ENCODE measurements around the gene AGT.
"Not testable (repeated sequence)": the region's sequence is repeated elsewhere in the genome, so short reads cannot be mapped to it uniquely, and the experiment has no call there.

Gene AGT

DNA sequence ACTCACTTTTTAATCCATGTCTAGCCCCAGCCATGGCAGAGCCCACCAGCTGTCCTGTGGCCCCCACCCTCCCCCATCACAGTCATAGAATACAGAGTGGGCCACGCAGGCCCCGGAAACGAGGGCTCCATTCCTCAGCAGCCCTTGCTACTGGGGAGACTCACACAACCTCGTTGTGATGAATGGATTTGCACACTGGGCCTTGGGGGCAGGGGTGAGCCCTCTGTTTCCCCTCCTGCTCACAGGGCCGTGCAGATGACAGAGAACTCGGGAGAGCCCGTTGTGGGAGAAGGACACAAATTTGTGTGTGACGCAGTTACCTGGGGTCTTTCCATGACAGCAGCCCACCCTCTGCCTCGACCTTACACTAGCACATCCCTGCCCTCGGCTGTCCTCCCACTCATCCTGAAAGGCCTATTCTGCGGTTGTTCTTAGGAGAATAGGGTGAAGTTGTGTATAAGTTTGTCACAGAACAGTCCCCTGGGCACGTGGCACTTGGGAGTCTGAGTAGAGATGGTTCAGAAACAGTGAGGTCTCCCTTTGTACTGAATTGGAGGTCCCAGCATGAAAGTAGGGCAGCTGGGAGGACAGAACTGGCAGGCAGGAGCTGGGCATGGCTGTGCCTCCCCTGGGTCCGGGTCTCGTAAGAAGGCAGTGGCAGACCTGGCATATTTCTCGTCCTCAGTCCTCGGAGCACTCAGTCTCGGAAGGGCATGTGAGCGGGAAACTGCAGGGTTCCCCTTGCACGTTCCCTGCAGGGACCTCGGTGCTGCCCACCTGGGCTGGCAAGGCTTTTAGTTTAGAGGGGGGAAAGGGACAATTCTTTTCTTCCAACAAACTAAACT lies 6.8 kb downstream of the AGT start:
- no peak for DNase-seq (ENCODE audit: low spot score)

DNA sequence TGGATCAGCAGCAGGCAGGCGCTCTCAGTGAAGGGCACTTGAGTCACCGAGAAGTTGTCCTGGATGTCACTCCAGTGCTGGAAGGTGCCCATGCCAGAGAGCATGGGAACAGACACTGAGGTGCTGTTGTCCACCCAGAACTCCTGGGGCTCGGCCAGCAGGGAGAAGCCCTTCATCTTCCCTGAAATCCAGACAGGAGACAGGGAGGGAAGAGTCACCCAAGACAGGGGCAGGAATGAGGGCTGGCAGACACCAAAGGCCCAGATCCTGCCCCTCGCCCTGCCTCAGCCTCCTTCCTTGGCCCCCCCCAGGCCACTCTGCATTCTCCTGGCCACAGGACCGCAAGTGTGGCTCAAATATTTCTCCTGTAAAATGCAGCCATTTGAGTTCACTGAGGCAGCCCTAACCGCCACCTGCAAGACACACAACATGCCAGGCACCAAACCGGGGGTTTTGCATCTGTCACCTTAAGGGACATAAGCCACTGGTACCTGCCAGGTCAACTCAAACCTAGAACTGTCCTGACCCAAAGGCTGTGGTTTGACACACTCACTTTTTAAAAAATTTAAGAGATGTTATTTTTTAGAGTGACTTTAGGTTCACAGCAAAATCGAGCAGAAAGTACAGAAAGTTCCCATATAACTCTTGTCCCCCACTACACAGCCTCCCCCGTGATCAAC lies 7.8 kb downstream of the AGT start:
- DNase-seq (ENCODE audit: low spot score), result no peak

DNA sequence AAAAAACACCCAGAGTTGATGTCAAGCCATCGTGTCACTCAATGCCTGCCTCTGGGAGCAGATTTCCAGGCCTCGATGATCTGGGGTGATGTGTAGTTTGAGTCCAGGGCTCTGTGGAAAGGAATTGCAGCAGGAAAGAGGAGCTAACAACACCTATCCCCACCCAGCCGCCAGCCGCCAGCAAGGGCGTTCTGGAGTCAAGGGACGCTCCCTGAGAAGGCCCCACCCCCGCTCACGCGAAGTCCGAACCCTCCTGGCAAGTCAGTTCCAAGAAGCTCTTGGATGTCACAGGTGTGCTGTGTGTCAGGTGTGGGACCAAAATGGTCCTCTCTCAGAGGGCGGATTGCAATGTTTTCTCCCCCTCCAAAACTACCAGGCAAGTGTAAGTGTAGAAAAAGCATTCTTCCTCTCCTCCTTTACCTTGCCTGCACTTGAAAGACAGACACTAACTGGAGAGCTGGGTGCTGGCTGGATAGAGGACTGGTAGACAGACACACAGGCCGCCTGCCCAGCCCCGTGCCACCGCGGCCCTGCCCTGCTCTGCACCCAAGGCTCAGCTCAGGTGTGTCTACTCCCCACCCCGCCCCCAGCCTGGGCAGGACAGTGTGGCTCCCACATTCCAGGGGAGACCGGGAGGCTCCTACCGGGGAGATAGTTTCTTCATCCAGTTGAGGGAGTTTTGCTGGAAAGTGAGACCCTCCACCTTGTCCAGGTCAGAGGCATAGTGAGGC lies 8.5 kb downstream of the AGT start:
- DNase-seq (ENCODE audit: low spot score), result no peak

DNA sequence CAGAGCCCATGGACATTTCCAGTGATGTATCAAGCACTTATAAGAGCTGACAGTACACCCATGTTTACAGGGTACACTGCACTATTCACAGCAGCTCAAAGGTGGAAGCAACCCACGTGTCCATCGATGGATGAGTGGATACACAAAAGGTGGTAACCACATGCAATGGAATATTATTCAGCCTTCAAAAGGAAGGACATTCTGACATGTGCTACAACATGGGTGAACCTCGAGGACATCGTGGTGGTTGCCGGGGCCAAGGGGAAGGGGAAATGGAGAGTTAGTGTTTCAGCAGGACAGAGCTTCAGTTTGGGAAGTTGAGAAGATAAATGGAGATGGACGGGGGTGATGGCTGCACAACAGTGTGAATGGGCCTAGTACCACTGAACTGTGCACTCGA lies 9.1 kb downstream of the AGT start:
- no peak for DNase-seq (ENCODE audit: low spot score)

DNA sequence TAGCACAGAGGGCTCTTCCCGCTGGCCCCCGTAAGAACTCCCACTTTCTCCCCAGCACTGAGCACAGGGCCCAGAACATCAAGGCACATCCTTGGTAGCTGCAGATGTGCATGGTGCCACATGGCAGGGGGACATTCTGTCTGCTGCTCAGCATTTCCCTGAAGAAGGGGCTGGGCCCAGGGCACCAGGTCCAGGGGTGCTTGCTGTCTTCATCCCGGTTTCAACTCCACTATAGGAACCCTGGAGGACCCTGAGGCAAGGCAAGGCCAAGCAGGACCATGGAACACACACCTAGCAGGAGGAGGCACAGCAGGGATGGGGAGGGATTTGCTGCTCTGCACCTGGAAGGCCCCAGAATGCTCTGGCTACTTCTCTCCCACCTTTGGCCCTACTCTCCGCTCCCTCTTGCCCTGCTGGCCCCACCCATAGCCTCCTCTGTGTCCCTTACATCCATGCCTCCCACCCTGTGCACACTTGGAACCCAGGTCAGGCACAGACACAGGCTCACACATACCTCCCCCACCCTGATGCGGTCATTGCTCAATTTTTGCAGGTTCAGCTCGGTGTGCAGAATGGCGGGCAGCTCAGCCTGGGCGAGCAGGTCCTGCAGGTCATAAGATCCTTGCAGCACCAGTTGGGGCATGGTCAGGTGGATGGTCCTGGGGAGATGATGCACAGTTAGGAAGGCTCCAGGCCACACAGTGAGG lies 10.1 kb downstream of the AGT start:
- DNase-seq (ENCODE audit: low spot score), result no peak

DNA sequence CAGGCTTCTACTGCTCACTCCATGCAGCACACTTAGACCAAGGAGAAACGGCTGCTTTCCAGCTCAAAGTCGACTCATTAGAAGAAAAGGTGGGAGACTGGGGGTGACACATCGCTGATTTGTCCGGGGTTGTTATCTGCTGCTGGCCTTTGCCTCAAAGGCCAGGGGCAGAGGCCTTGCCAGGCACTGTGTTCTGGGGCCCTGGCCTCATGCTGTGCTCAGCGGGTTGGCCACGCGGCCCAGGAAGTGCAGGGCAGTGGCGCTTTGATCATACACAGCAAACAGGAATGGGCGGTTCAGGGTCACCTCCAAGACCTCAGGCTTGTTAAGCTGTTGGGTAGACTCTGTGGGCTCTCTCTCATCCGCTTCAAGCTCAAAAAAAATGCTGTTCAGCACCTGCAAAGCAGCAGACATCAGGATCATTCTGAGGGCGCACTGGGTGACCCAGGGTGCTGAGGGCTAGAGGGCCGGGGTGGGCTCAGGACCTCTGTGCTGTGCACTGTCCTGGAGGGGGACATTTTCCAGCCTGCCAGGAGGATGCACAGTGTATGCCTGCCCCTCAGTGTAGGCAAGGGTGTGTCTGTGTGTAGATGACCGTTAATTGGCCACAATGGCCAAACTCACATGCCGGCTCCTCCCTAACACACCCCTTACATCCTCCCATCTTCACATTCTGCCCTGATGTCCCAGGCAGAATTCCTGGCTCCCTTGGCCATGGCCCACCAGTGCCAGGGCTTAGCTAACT lies 10.8 kb downstream of the AGT start:
- DNase-seq (ENCODE audit: low spot score), result no peak

DNA sequence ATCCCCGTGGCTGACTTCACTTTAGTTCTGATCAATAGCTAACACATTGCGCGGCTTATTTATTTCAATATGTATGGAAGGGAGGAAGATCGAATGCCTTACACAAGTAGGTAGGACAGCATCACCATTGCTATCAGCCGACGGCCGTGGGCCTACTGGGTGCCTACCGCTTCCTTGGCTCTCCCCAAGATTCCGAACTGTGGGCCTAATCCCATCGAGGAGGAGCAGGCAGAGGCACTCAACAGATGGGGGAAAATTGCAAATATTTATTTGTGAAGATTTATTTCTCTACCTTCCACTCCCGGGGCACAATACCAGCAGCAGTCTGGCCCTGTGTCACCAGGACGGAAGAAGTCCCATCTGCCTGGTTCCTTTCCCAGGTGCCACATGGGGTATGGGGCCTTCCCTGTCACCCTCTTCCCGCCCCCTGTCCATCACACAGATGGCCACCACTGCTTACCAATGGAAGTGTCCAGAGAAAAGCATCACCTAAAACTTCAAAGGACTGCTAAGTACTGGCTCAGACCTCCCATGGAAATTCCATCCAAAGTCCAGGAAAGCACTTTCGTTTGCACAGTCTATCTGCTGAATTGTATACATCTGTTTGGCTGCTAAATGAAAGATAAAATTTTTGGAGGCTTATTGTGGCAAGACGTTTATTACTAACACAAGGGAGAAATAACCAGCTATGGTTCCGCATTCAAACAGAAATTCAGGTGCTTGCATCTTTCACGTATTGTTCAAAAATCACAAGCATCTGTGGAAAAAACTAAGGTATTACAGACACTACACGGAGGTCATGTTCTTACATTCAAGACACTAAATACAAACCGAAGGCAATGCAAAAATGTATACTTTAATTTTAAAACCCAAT lies 11.8 kb downstream of the AGT start:
- no peak for DNase-seq (ENCODE audit: low spot score)

DNA sequence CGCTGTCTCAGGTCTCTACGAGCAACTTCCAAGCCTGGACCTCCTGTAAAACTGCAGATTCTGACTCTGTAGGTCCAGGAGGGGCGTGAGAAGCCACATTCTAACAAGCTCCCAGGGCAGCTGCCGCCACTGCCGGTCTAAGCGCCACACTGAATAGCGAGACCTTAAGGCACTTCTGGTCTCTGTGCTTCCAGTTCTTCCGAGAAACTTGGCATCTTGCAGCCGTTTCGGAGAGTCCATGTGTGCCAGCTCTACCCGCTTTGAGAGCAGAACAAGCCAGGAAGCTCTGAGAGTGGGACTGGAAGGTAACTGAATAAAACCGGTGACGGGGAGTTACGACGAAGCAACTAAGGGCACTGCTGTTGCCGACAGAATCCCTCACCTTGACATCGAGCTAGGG lies 12.5 kb downstream of the AGT start:
- no peak for DNase-seq (ENCODE audit: low spot score)

DNA sequence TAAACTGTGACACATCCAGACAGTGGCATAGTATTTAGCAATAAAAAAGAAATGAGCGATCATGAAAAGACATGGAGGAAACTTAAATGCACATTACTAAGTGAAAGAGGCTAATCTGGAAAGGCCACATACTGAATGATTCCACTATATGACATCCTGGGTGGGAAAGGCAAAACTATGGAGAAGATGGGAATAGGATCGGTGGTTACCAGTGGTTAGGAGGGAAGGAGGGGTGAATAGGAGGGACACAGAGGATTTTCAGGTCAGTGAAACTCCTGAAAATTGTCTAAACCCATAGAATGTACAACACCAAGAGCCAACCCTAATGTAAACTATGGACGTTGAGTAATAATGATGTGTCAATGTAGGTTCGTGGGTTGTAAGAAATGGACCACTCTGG lies 13.8 kb downstream of the AGT start:
- no peak for DNase-seq (ENCODE audit: low spot score)

DNA sequence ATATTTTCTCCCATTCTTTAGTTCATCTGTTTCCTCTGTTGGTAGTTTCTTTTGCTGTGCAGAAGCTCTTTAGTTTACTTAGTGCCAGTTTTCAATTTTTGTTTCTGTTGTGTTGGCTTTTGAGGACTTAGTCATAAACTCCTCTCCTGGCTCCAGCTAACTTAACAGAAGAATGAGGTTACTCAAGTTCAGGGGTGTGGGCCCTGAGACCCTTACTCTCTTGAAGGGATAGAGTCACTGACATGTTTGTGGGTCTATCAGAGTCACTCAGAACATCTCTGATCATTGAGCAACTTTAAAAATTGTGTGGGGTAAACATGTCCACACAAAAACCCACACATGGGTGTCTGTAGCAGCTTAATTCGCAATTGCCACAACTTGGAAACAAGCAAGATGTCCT lies 14.2 kb downstream of the AGT start:
- DNase-seq (ENCODE audit: low spot score), result no peak

DNA sequence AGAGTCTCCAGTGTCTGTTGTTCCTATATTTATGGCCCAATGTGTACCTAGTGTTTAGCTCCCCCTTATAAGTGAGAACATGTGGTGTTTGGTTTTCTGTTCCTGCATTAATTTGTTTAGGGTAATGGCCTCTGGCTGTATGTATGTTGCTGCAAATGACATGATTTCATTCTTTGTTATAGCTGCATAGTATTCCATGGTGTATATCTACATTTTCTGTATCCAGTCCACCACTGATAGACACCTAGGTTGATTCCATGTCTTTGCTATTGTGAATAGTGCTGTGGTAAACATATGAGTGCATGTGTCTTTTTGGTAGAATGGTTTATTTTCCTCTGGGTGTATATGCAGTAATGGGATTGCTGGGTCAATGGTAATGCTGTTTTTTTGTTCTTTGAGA lies 15.0 kb downstream of the AGT start:
- not testable (repeated sequence) for DNase-seq (ENCODE audit: low spot score)

DNA sequence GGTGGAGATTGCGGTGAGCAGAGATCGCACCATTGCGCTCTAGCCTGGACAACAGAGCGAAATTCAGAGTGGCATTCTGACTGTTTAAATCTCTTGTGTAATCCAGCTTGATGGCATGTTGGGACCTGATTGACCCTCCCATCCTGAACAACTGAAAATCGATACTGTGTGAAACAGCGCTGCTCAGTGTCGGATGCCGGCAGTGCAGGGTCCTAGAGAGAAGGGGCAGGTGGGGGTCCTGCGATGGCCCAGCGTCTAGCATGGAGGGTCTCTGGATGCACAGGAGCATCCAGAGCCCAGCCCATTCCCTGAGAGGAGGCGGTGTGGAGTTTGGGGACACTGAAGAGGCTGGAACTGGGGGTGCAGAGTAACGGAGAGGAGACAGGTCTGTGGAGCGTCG lies 15.8 kb downstream of the AGT start:
- DNase-seq (ENCODE audit: low spot score), result no peak

DNA sequence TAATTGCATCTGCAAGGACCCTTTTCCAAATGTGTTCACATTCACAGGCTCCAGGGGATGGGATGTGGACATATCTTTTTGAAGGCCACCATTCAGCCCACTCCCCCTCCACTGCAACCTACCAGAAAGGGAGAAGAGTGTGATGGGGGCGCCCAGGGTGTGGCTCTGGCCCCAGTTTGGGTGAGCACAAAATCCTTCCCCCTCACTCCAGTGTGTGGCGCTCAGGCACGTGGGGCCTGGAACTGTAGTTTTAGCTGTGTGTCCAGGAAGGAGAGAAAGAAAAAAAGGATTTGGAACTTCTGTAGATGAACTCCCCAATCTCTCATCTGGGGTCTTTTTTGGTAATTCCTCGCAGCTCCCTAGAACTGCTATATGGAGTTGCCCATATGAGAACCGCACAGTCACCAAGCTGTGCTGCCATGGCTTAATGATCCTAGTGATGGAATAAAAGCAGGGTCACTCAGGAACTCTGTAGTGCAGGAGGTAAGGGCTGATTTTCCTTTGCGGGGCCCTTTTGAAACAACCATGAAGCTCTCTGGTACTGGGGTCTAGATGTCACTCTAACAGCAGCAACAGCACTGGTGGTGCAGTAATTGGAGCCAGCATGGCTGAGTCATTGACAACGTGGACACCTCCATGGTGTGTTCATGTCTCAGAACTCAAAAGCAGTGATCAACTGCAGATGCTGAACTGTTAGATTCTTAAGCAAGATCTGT lies 17.0 kb downstream of the AGT start:
- no peak for DNase-seq (ENCODE audit: low spot score)

DNA sequence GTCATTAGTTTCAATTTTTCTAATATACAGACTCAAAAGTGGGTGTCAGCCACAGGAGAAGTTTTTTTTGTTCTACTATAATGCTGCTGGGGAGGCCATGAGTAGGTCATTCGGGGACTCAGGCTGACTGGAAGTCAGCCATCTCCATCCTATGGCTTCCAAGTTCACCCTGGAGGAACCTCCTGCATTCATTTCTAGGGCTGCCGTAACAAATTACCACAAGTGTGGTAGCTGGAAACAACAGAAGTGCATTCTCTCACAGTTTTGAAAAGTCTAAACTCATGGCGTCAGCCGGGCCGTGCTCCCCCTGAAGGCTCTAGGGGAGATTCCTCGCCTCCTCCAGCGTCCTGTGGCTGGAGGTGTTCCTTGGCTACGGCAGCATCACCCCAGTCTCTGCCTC lies 17.7 kb downstream of the AGT start:
- no peak for DNase-seq (ENCODE audit: low spot score)

DNA sequence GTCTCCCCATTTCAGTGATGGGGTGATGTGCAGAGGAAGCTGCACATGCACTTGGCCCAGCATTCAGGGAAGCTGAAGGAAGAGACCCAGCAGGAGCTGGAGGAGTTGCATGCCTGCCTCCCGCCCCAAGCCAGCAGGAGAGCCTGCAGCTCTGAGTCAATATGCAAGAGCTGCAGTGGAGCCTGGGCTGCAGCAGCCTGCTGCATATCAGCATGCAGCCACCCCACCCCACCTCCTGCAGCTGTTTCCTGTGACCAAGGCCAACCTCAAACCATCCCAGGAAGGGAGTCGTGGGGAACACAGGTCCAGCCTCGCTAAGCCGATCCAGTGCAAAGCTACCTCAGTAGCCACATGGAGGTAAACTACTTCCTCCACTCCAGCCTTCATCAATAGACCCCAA lies 18.9 kb downstream of the AGT start:
- DNase-seq (ENCODE audit: low spot score), result no peak

DNA sequence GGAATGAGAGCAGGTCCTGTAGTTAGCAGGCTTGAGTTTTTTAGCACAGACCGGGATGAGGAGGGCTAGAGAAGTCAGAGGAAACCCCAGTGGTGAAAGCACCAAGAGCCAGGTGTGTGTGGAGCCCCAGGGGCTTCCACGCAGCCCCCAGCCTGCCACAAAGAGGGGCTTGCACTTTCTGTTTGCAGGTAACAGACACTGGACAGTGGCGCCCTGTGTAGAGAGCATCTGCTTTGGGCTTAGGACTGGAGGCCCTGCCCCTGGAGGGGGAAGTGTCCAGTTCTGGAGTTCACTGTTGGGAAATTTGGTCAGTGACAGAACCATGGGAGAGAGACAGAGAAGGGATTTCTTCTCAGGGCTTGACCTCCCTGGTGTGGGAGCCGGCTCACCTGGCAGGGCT lies 19.5 kb downstream of the AGT start:
- DNase-seq (ENCODE audit: low spot score), result no peak

DNA sequence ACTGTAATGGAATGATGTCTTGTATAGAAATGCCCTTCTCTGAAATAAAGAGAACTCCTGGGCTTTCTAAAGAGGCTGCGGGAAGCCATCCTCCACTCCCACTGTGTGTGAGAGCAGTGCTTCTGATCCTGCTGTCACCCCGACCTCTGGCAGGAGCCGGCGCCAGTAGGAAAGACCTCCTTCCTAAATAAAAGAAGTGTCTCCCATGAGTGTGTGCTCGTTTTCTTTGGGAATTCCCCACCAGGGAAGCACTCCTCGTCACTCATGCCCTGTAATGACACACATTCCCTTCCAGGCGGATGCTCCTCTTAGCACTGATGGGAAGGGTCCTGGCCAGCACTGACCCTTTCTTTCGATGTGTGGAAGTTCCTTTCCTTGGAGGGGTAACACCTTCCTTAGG lies 20.1 kb downstream of the AGT start:
- no peak for DNase-seq (ENCODE audit: low spot score)

DNA sequence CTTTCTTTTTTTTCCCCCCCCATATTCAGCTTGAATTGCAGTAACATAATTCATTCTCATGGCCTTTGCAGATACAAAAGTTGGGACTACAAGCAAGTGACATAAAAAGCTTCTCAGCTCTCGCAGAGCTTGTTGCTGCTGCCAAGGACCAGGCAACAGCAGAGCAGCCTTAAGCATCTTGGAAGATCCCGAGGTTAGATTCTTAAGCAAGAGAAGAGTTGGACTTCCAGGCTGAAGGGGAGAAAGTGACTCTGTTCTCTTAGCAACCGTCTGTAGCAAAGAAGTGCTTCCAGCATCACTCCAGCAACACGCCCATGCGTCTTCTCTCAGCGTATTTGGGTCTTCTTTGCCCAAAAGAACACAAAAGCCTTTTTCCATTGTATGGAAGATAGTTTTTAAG lies 20.7 kb downstream of the AGT start:
- DNase-seq (ENCODE audit: low spot score), result no peak

DNA sequence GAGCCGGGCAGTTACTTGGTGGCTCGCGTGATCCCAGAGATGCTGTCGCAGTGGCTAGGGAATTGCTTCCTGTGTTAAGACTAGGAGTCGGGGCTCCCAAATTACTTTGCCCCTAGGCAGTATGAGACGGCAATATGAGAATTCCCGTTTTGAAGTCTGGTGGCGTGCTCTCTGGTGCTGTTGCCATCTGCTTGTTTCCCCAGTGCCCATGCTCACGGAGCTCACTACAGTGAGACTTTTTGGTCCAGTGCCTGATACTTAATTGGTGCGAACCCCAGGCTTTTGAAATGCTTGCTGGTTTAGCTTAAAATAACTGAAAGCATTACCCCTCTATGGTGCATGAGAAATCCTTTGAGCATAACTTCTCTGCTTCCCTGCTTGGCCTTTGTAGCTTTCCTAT lies 22.3 kb downstream of the AGT start:
- DNase-seq (ENCODE audit: low spot score), result no peak

DNA sequence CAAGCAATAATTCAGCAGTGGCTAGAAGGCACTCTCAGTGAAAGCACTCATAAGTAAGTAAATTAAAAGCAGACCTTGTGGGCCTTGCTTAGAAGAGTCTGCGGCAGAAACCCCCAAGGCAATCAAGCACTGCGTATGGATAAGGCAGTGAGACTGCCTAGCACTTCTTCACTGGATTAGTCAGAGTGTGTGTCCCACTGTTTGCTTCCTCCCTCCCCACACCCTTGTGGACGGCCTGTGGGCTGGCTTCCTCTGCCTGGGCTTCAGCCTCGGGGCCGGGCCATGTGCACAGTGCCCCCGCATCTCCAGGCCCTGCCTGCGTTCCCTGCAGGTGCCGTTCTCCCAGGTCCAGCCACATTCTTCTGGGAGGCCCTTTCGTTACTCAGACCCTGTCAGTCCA lies 23.8 kb downstream of the AGT start:
- DNase-seq (ENCODE audit: low spot score), result no peak
